HG03558 (cell line): Measurements from ENCODE around the gene METTL13.

Experiments used
- ATAC-seq: cut with Tn5 transposase; IDR thresholded peaks from one replicate; pipeline ENCODE4 v1.9.1; 2021; ENCODE audit warnings: moderate number of reproducible peaks; ENCODE audit not compliant: unreplicated experiment; ENCODE audit errors: extremely low read depth

Gene METTL13, protein sequence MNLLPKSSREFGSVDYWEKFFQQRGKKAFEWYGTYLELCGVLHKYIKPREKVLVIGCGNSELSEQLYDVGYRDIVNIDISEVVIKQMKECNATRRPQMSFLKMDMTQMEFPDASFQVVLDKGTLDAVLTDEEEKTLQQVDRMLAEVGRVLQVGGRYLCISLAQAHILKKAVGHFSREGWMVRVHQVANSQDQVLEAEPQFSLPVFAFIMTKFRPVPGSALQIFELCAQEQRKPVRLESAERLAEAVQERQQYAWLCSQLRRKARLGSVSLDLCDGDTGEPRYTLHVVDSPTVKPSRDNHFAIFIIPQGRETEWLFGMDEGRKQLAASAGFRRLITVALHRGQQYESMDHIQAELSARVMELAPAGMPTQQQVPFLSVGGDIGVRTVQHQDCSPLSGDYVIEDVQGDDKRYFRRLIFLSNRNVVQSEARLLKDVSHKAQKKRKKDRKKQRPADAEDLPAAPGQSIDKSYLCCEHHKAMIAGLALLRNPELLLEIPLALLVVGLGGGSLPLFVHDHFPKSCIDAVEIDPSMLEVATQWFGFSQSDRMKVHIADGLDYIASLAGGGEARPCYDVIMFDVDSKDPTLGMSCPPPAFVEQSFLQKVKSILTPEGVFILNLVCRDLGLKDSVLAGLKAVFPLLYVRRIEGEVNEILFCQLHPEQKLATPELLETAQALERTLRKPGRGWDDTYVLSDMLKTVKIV

DNA sequence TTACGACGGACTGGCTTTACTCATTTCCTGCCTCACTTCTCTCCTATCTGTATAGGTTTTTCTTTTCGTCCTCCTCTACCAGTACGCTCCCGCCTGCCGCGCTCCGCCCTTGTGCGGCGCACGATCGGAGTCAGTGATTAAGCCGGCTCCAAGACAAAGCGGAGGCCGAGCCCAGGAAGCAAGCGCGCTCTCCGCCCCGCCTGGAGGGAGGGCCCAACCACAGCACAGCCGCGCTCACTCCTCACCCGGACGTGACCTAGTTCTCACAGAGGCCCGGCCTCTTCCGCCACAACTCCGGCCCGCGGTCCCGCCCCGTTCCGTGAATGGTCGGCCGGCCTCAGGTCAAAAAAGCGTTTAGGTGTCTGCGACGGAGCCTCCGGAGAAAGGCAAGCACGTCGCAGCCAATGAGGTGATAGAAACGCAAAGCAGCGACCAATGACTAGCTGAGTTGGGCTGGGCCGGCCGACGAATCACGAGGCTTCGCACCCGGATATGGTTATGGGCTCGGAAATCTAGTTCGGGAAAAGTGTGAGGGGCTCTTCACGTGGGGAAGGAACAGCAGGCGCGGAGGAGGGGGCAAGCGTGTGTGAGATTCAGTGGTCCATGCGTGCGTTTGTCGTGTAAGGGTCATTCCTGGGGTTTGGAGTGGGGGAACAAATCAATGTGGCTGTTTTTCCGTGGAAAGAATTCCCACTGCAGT lies at the start of gene METTL13:
METTL13 (plus strand) TSS at position 485 of the 700 bp plus-strand sequence. CDS start 308 bp downstream, outside the sequence.
- ATAC-seq = peak; percentile 94

DNA sequence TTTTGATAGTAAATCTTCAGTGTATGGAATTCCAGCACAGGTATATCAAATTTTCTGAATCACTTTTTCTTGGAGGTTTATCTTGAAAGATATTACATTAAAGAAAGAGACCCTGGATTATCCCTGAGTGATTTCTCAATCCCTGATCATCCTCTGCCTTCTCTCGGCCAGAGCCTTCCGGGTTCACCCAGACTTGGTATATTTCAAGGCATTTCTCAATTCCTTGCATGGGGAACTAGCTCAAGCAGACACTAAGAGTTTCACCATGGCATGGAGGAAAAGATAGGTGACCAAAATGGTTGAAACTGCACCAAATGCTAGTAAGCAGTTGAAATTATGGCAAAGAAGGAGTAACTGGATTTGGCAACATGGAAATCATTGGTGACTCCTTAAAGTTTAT lies 45.3 kb upstream of the METTL13 start:
- ATAC-seq = no peak

DNA sequence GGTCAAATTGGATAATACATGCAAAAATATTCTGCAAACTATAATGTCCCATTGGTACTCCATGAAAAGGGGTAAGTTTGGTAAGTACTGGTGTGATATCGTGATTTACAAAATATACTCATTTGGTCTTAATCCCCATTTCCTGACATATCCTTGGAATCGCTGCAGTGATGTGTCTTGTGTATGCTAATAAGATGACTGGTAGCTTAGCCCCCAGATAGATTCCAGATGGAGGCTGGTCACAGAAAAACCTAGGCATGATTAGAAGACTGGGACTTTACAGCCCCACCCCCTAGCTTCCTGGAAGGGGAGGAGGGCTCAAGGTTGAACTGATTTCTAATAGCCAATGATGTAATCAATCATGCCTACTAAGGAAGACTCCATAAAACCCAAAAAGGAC lies 42.5 kb upstream of the METTL13 start:
- no peak for ATAC-seq

DNA sequence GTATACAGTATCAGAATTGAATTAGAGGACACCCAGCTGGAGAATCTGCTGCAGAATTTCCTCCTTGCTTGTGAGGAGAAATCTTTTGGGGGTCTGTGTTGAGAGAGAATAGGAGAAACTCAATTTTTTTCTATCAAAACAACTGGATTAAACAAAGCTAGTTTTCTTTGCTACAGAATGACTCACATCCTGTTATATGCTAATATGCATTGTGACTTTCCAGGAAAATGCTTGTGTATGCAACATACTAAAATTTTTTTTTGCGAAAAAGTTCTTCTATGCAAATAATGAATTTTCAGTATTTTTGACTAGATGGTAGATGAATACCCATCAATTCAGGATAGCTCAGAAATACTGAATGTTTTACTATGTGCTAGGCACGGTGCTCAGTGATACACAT lies 41.8 kb upstream of the METTL13 start:
- no peak for ATAC-seq

DNA sequence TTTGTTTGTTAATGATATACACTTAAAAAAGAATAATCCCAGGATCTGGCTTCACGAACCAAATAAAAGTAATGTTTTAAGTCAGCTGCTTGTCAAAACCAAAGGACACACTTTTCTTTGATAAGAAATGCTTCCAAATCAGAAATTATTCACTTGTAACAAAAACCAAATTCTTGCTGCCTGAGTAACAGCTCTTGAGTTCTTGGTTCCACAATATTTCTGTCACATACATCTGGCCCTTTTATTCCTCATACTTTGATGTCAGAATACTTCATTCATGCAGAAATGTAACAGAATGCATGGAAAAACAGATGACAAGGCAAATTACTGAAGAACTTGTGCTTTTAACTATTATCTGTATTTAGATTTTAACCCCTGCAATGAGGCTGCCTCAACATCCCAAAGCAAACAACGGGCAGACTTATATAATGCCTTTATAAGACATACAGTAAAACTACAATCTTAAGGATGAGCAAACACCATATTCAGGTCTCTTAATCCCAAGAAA lies 41.0 kb upstream of the METTL13 start:
- ATAC-seq = no peak

DNA sequence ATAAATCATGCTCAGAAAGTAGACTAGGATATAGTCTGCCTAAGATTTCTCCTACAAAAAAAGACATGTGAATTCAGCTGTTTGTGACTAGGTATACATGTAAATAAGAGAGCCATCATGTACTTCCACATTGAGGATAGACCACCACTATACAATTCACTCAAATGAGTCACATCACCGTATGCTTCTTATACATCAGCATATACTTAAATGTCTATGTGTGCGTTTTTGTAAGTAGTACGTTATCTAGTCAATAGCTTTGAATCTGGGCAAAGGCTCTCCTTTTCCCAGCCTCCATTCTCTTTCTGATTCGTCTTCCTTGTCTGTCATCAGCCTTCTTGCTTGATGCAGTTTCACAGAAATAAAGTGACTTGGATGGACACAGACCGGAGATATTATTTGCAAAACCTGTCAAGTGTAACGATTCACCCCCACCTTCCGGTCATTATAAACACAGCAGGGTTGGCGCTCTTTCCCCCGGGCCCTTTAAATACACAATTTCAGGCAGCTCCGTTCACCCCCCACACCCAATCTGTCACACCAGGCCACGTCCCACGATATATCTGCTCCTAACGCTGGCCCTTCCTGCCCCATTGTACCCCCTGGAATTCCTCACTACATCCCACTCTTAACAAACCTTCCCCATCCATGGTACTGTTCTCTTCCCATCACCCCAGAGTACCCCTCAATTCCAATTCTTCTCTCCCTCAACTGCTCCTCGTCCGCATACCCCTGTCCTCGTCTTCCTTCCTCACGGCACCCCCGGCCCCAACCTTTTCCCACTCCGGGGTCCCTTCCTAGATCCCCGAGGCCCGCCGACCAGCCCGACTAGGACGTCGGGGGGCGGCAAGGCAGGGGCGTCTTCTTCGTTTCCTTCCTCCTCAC lies 40.2 kb upstream of the METTL13 start:
- no peak for ATAC-seq

DNA sequence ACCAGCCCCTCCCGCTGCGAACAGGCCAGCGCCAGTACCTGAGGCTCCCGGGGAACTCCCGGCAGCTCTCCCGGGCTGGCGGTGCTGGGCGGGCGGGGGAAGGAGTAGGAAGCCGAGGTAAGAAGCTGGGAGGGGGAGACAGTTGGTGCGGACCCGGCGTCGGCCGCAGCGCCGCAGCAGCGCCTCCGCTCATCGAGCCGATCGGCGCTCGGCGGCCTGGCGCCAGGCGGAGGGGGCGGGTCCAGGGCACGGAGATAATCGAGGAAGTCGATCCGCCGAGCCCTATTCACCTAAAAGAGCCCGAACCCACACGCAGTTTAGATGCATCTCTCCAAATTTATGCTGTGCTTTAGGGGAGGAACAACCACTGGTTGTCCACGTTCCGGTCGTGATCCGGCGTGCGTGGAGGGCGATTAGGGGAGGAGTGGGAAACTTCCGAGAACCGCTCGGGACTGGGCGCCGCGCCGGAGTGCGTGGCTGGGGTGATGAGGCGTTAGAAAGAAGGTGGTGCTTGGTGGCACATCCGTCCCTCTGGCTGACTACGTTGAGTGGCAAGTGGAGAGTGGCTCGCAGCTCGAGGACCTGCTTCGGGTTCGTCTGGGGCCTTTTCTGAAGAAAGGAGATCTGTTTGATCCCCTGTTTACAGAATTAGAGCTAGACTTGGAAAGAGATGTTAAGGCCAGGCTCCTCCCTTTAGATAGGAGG lies 39.4 kb upstream of the METTL13 start, which contains the start of gene VAMP4:
VAMP4 (minus strand) TSS at position 194 of the 705 bp plus-strand sequence. CDS start 3,651 bp downstream, outside the sequence.
- peak; percentile 81 for ATAC-seq

DNA sequence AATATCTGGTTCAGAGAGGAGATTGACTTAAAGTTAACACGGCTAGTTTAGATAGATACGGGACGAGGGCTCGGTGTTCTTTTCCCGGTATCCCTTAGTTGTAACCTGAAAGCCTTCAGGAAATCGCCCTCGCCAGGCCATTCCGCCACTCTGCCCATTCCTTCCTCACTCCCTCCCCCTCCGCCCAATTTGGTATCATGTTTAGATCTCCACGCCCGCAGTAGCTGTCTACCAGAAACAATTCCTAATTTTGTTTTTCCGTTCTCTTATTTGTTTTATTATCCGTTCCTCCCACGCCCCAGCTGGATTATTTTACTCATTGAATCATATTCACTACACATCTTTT lies 38.9 kb upstream of the METTL13 start:
- ATAC-seq = no peak

DNA sequence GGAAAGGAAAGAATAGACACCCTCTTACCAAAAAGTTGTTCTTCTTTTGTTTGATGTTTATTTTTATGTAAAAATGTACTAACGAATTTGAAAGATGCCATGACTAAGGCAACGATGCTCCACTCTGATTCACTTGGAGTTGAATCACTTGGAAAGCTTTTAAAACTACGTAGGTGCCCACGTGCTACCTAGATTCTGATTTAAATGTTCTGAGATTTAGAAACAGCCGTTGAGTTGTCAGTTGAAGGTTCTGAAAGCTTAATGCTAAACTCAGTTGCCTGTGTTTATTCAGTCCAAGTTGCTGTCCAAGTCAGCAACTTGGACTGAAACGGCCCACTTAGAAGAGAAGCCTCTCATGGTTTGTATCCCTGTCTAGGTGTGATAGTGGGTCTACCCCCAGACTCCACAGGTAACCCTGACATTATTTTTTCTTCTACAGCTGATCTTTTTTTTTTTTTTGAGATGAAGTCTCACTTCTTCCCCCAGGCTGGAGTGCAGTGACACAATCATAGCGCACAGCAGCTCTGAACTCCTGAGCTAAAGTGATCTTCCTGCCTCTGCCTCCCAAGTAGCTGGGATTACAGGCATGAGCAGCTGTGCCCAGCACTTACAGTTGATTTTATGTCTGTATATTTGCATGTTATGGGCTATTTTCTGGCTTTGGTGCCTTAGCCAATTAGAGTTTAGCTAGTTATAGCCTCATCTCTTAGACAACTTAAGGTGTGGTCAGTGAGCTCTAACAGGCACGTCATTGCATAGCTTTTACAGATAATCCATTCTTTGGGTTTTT lies 38.2 kb upstream of the METTL13 start:
- no peak for ATAC-seq

DNA sequence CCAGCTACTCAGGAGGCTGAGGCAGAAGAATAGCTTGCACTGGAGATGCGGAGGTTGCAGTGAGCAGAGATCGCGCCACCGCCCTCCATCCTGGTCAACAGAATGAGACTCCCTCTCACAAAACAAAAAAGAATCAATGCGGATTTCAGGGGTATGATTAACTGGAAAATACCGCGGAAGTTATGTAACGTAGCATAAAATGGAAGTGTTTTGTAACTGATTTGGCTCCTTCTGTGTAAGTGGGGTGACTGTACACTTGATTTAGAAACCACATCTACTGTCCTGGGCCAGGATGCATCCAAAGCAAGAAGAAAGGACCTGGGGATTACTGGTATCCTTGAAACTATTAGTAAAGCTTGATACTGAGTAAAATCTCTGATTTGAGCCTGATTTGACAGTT lies 36.5 kb upstream of the METTL13 start:
- ATAC-seq = no peak

DNA sequence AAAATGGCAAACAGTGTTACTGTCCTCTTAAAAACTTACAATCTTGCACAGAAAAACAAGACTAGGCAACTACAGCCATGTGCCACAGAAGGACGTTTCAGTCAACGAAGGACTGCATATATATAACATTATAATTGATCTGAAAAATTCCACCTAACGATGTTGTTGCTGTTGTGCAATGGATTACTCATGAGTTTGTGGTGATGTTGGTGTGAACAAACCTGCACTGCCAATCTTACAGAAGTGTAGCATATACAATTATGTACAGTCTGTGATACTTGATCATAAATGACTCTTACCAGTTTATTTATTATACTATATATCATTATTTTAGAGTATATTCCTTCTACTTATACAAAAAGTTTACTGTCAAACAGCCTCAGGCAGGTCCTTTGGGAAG lies 32.8 kb upstream of the METTL13 start:
- no peak for ATAC-seq

DNA sequence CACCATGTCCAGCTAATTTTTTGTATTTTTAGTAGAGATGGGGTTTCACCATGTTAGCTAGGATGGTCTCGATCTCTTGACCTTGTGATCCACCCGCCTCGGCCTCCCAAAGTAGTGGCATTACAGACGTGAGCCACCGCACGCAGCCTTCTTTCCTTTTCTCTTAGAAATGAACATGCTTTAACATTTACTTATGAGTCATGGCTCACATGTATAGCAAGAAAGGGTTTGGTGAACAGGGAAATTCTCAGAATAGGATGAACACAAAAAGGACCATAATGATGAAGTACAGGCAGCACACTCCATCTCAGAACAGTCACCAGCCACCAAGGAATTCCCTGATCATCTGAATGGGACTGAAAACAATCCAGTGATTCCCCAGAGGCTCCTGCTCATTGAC lies 30.2 kb upstream of the METTL13 start:
- no peak for ATAC-seq

DNA sequence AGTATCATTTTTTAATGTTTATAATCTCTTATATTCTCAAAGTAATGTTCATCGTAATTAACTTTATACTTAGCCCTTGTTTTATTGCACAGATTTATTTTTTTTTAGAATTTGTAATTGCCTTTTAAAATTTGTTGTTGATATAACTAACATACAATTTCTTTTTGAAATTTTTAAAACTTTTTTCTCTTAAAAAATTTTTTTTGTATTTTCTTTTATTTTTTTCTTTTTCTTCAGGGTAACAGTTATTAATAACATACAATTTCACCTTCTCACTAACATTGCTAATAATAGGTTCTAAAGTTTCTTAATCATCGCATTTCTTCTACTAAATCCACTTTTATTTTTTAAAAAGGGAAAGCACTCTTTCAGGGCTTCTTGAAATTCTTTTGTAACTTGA lies 28.3 kb upstream of the METTL13 start:
- no peak for ATAC-seq

DNA sequence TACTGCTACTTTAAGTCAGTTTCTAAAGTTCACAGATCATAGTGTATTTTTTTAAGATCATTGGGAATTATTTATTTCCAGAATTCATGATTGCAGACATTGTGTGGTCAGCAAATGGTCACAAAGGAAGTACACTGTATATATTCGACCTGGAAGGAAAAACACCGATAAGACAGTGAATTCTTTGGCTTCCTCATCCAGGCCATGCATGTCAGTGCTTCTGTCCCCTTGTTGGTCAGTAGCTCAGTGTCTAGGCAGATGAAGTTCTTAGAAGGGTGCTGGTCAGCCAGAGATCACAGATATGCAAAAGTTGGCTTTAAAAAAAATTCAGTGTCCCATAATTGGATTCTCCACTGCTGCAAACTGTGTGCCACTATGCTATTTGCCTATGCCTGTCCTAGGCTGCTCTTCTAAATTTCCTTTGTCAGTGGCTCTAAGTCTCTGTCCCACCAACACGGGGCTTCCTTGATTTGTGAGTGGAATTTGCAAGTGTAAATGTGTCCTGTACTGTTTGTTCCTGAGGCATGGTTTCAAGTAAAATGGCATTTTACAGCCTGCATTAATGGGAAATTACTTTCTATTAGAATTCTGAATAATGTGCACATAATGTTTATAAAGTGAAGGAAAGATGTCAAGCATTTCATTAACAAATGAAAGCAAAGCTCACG lies 27.6 kb upstream of the METTL13 start:
- no peak for ATAC-seq

DNA sequence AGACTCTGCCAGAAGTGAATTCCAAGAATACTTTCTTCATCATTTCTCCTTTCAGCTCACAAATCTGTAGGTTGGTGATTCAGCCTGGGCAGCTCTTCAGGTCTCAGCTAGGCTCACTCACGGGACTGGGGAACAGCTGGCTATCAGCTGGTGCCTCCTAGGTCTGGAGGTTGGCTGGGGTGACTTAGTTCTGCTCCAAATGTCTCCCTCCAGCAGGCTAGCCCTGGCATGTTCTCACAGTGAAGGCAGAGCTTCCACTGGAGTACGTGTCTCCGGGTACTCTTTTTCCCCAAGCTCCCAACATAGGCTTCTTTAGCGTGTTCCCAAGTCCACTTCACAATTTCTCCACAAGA lies 27.1 kb upstream of the METTL13 start:
- no peak for ATAC-seq

DNA sequence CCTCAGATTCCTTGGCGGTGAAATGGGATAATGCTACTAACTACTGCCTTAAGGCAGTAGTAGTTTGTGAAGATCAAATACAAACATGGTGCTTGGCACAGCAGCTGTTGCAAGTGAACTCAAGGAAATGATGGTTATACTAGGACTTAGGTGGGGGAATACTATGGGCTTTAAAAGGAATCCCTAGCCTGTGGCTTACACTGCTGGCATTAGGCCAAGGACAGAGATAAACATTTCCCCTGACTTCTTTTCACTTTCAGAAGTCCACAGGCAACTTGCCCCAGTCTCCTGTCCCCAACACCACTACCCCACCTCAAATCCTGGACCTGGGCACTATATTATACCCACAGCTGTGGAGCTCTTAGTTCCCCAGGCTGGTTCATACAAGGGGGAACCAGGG lies 26.5 kb upstream of the METTL13 start:
- no peak for ATAC-seq

DNA sequence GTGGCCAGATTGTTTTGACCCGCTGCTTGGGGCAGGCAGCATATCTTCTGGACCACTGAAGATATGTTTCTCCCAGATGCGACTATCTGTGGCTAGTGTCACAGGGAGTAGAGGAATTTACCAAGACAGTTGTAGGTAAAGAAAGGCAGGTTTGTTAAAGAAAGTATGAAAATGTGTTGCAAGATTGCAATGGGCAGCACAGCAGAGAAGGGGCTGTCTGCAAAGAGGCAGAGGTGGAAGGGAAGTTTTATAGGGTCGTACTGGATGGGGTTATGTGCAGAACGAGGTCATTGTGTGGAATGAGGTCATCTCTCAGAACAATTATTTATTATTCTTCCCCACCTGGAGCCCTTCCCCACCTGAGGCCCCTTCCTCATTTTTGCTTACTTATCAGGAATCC lies 24.6 kb upstream of the METTL13 start:
- ATAC-seq = no peak

DNA sequence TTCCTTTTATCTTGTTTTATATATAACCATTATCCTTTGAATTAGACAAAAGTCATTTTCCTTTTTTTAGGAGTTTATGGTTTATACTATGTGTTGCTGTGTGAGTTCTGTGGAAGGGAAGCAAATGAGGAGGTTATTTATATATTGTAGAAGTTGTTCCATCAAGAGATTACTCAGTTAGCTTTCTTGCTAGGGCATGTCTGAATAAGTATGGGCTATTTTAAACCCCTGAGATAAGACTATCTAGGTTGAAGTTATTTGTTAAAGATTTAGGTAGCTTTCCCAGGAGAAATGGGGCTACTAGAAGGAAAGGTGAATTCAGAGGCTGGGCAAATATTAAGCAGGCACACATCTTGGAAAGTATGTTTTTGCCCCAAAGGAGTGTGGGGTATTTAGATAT lies 23.4 kb upstream of the METTL13 start:
- ATAC-seq = no peak
